ENCODE data around the gene SFN. TPM values are rescaled to one million over a fixed set of nuclear protein-coding genes. Genes with fewer than 3 reads are reported as not detected.

The SFN gene
- polyA plus RNA-seq, 4 donors: 3.3 to 137 (median 97.8) TPM

- Histone ChIP-seq H3K27me3 (ENCODE audit: control insufficient read depth in 3 of 3, insufficient read depth in 3 of 3, low read length in 3 of 3) (no peaks in the 10 kb centered on the region), H3K36me3 (ENCODE audit: control insufficient read depth in 3 of 3, insufficient read depth in 2 of 3, low read depth in 1 of 3, low read length in 3 of 3) (peaks cover 13 to 66% (median 16%) of the 10 kb centered on the region in 3 donors)
Measured at GRCh38 chr1:26888231-26888630, 25.3 kb downstream of the SFN start.

GRCh38 chr1:26889551-26890466 lies 26.9 kb downstream of the SFN start, which contains the start of gene GPN2:
GPN2 (minus strand) TSS chr1:26890283; CDS start chr1:26890096, 187 bp downstream.
- Histone ChIP-seq H3K9me3 (ENCODE audit: control insufficient read depth in 2 of 2, insufficient read depth in 1 of 2, low read depth in 1 of 2, low read length in 1 of 2) (no peaks in the 10 kb centered on the region), H3K4me1 (ENCODE audit: control insufficient read depth in 3 of 3, insufficient read depth in 2 of 3, low read depth in 1 of 3, low read length in 2 of 3) (peaks cover 0 to 27% (median 3%) of the 10 kb centered on the region in 3 donors), H3K36me3 (ENCODE audit: control insufficient read depth in 3 of 3, insufficient read depth in 2 of 3, low read depth in 1 of 3, low read length in 3 of 3) (peaks cover 9 to 66% (median 16%) of the 10 kb centered on the region in 3 donors), H3K27ac (ENCODE audit: low read depth in 1 of 3, low read length in 2 of 3) (peak within 1 kb of the TSS; percentile 90 to 97 (median 97)), H3K27me3 (ENCODE audit: control insufficient read depth in 3 of 3, insufficient read depth in 3 of 3, low read length in 3 of 3) (no peaks in the 10 kb centered on the region), H3K4me3 (ENCODE audit: low read depth in 1 of 3, low read length in 3 of 3) (peak within 1 kb of the TSS; percentile 79 to 95 (median 87))
- WGBS, 3 donors: 0 to 1% (median 1%) methylated on average over 85 to 89 of the region's 89 CpGs
- FAIRE-seq: no peak
- peak; percentile 90 to 94 for DNase-seq

More at GRCh38 chr1:26888231-26888630, 25.3 kb downstream of the SFN start:
- no peak overlapping the region for H3K4me3 ChIP-seq (ENCODE audit: low read depth in 1 of 3, low read length in 3 of 3)
- H3K9me3 ChIP-seq (ENCODE audit: control insufficient read depth in 2 of 2, insufficient read depth in 1 of 2, low read depth in 1 of 2, low read length in 1 of 2): no peaks in the 10 kb centered on the region
- FAIRE-seq (no peak), DNase-seq (no peak)
- 82 to 100% (median 88%) methylated on average over 1 of the region's 1 CpG for WGBS, 3 donors
- peaks cover 0 to 30% (median 3%) of the 10 kb centered on the region in 3 donors for H3K4me1 ChIP-seq (ENCODE audit: control insufficient read depth in 3 of 3, insufficient read depth in 2 of 3, low read depth in 1 of 3, low read length in 2 of 3)
- no peak overlapping the region for H3K27ac ChIP-seq (ENCODE audit: low read depth in 1 of 3, low read length in 2 of 3)

- Histone ChIP-seq H3K27ac (ENCODE audit: low read depth in 1 of 3, low read length in 2 of 3) (peak overlapping the region; percentile 90 to 97 (median 97)), H3K4me3 (ENCODE audit: low read depth in 1 of 3, low read length in 3 of 3) (peak overlapping the region; percentile 79 to 95 (median 87)), H3K27me3 (ENCODE audit: control insufficient read depth in 3 of 3, insufficient read depth in 3 of 3, low read length in 3 of 3) (no peaks in the 10 kb centered on the region), H3K9me3 (ENCODE audit: control insufficient read depth in 2 of 2, insufficient read depth in 1 of 2, low read depth in 1 of 2, low read length in 1 of 2) (no peaks in the 10 kb centered on the region), H3K36me3 (ENCODE audit: control insufficient read depth in 3 of 3, insufficient read depth in 2 of 3, low read depth in 1 of 3, low read length in 3 of 3) (peaks cover 5 to 67% (median 14%) of the 10 kb centered on the region in 3 donors), H3K4me1 (ENCODE audit: control insufficient read depth in 3 of 3, insufficient read depth in 2 of 3, low read depth in 1 of 3, low read length in 2 of 3) (peaks cover 0 to 23% (median 3%) of the 10 kb centered on the region in 3 donors)
- DNase-seq (peak in 1 of 2 donors; percentile 25), FAIRE-seq (no peak)
- WGBS, 3 donors: 1 to 4% (median 1%) methylated on average over 12 of the region's 12 CpGs
Measured at GRCh38 chr1:26890467-26890796, 27.5 kb downstream of the SFN start.

GRCh38 chr1:26894263-26894662 lies 31.3 kb downstream of the SFN start:
- 94 to 98% (median 94%) methylated on average over 13 of the region's 13 CpGs for WGBS, 3 donors
- no peak for DNase-seq
- Histone ChIP-seq H3K9me3 (ENCODE audit: control insufficient read depth in 2 of 2, insufficient read depth in 1 of 2, low read depth in 1 of 2, low read length in 1 of 2) (no peaks in the 10 kb centered on the region), H3K4me1 (ENCODE audit: control insufficient read depth in 3 of 3, insufficient read depth in 2 of 3, low read depth in 1 of 3, low read length in 2 of 3) (peaks cover 2 to 18% (median 2%) of the 10 kb centered on the region in 3 donors), H3K27ac (ENCODE audit: low read depth in 1 of 3, low read length in 2 of 3) (no peak overlapping the region), H3K36me3 (ENCODE audit: control insufficient read depth in 3 of 3, insufficient read depth in 2 of 3, low read depth in 1 of 3, low read length in 3 of 3) (peaks cover 5 to 66% (median 14%) of the 10 kb centered on the region in 3 donors), H3K27me3 (ENCODE audit: control insufficient read depth in 3 of 3, insufficient read depth in 3 of 3, low read length in 3 of 3) (no peaks in the 10 kb centered on the region), H3K4me3 (ENCODE audit: low read depth in 1 of 3, low read length in 3 of 3) (no peak overlapping the region)
- FAIRE-seq: no peak

GRCh38 chr1:26897351-26897750 lies 34.4 kb downstream of the SFN start:
- Histone ChIP-seq H3K9me3 (ENCODE audit: control insufficient read depth in 2 of 2, insufficient read depth in 1 of 2, low read depth in 1 of 2, low read length in 1 of 2) (no peaks in the 10 kb centered on the region), H3K4me1 (ENCODE audit: control insufficient read depth in 3 of 3, insufficient read depth in 2 of 3, low read depth in 1 of 3, low read length in 2 of 3) (peaks cover 3 to 10% (median 3%) of the 10 kb centered on the region in 3 donors), H3K36me3 (ENCODE audit: control insufficient read depth in 3 of 3, insufficient read depth in 2 of 3, low read depth in 1 of 3, low read length in 3 of 3) (peaks cover 3 to 55% (median 14%) of the 10 kb centered on the region in 3 donors), H3K27ac (ENCODE audit: low read depth in 1 of 3, low read length in 2 of 3) (no peak overlapping the region), H3K4me3 (ENCODE audit: low read depth in 1 of 3, low read length in 3 of 3) (no peak overlapping the region), H3K27me3 (ENCODE audit: control insufficient read depth in 3 of 3, insufficient read depth in 3 of 3, low read length in 3 of 3) (no peaks in the 10 kb centered on the region)
- WGBS, 3 donors: 91 to 96% (median 93%) methylated on average over 9 of the region's 9 CpGs
- DNase-seq (no peak), FAIRE-seq (no peak)

- Histone ChIP-seq H3K27me3 (ENCODE audit: control insufficient read depth in 3 of 3, insufficient read depth in 3 of 3, low read length in 3 of 3) (no peaks in the 10 kb centered on the region), H3K9me3 (ENCODE audit: control insufficient read depth in 2 of 2, insufficient read depth in 1 of 2, low read depth in 1 of 2, low read length in 1 of 2) (no peaks in the 10 kb centered on the region), H3K4me3 (ENCODE audit: low read depth in 1 of 3, low read length in 3 of 3) (peak within 1 kb of the TSS; percentile 62 to 88 (median 73)), H3K27ac (ENCODE audit: low read depth in 1 of 3, low read length in 2 of 3) (peak within 1 kb of the TSS; percentile 61 to 86 (median 83)), H3K4me1 (ENCODE audit: control insufficient read depth in 3 of 3, insufficient read depth in 2 of 3, low read depth in 1 of 3, low read length in 2 of 3) (peaks cover 3 to 16% (median 3%) of the 10 kb centered on the region in 3 donors), H3K36me3 (ENCODE audit: control insufficient read depth in 3 of 3, insufficient read depth in 2 of 3, low read depth in 1 of 3, low read length in 3 of 3) (peaks cover 0 to 27% (median 6%) of the 10 kb centered on the region in 3 donors)
- DNase-seq (peak; percentile 93 to 97), FAIRE-seq (no peak)
- 0 to 1% (median 0%) methylated on average over 50 of the region's 50 CpGs for WGBS, 3 donors
Measured at GRCh38 chr1:26900001-26900814, 37.3 kb downstream of the SFN start, which contains the start of gene GPATCH3. GPATCH3 (minus strand) TSS chr1:26900467; CDS start chr1:26900442, 25 bp downstream.

GRCh38 chr1:26900815-26901511 lies 38.0 kb downstream of the SFN start:
- Histone ChIP-seq H3K36me3 (ENCODE audit: control insufficient read depth in 3 of 3, insufficient read depth in 2 of 3, low read depth in 1 of 3, low read length in 3 of 3) (peaks cover 0 to 21% (median 6%) of the 10 kb centered on the region in 3 donors), H3K27ac (ENCODE audit: low read depth in 1 of 3, low read length in 2 of 3) (peak overlapping the region in 2 of 3 donors; percentile 61 to 83), H3K4me1 (ENCODE audit: control insufficient read depth in 3 of 3, insufficient read depth in 2 of 3, low read depth in 1 of 3, low read length in 2 of 3) (peaks cover 3 to 22% (median 3%) of the 10 kb centered on the region in 3 donors), H3K27me3 (ENCODE audit: control insufficient read depth in 3 of 3, insufficient read depth in 3 of 3, low read length in 3 of 3) (no peaks in the 10 kb centered on the region), H3K4me3 (ENCODE audit: low read depth in 1 of 3, low read length in 3 of 3) (peak overlapping the region in 2 of 3 donors; percentile 73 to 88), H3K9me3 (ENCODE audit: control insufficient read depth in 2 of 2, insufficient read depth in 1 of 2, low read depth in 1 of 2, low read length in 1 of 2) (no peaks in the 10 kb centered on the region)
- DNase-seq (no peak), FAIRE-seq (no peak)
- WGBS, 3 donors: 63 to 64% (median 64%) methylated on average over 15 to 18 of the region's 18 CpGs
